SK-N-MC (cell line): ENCODE results near the gene CABP4.

Experiments used
- DNase-seq: peaks from one replicate; pipeline ENCODE4 v3.0.0-alpha.2; 2011; ENCODE audit warnings: low read depth, low spot score
- H3K27ac ChIP-seq: fragments of 200-600 bp; sonication (generic); 2 replicates; pipeline ENCODE4 v1.5.1; 2016; ENCODE audit warnings: mixed run types
- H3K36me3 ChIP-seq: fragments of 200-600 bp; sonication (generic); 2 replicates; pipeline ENCODE4 v1.6.1; 2017; ENCODE audit warnings: antibody characterized with exemption, low read length, mixed read lengths; ENCODE audit not compliant: insufficient read depth
- H3K4me3 ChIP-seq: fragments of 200-600 bp; sonication (generic); 2 replicates; pipeline ENCODE4 v1.5.1; 2016
- H3K9ac ChIP-seq: fragments of 200-600 bp; sonication (generic); 2 replicates; pipeline ENCODE4 v1.8.0; 2017; ENCODE audit warnings: mixed run types, mixed read lengths; ENCODE audit not compliant: insufficient read length
- H3K9me3 ChIP-seq: fragments of 200-600 bp; sonication (generic); 2 replicates; pipeline ENCODE4 v1.6.1; 2017; ENCODE audit warnings: low read depth, mild to moderate bottlenecking, antibody characterized with exemption, low read length, moderate library complexity, mixed read lengths
- EZH2 ChIP-seq: fragments of 200-600 bp; sonication (generic); IDR thresholded peaks from one replicate; pipeline ENCODE4 v1.6.1; 2017; ENCODE audit warnings: antibody characterized with exemption
- FOXP2 ChIP-seq: optimal IDR thresholded peaks from 2 replicates; pipeline ENCODE3; 2011; ENCODE audit warnings: mild to moderate bottlenecking, moderate library complexity; ENCODE audit not compliant: insufficient read depth; ENCODE audit errors: extremely low read length, control extremely low read depth
- POLR2AphosphoS5 ChIP-seq: IDR thresholded peaks from 2 replicates; pipeline ENCODE4 v1.6.1; 2012; ENCODE audit warnings: mild to moderate bottlenecking, low read depth, low read length, borderline replicate concordance

CABP4 gene

GRCh38 chr11:67500831-67501715, 45.9 kb downstream of the CABP4 start:
- no peak for DNase-seq

DNA sequence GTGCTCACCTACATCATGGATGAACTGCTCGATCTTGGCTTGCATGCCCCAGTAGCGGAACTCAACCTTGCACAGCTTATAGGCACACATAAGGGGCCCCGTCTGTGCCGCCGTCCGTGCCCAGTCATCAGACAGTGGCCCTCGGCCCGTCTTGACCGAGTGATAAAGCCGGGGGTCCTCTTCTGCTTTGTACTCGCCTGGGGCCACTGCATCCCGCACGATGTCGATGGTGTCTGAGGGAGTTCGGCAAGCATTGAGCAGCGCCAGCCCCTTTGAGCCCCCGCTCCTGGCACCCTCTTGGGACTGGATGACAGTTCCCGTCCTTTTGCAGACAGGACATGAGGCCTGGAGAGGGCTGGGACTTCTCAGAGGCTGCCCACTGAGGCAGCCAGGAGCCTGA, 46.7 kb downstream of the CABP4 start:
- Histone ChIP-seq H3K9ac (no peak overlapping the region), H3K27ac (no peak overlapping the region), H3K36me3 (no peaks in the 10 kb centered on the region), H3K4me3 (no peak overlapping the region), H3K9me3 (no peaks in the 10 kb centered on the region)
- TF ChIP-seq FOXP2, result no peak
- no peak for TF ChIP-seq POLR2AphosphoS5
- TF ChIP-seq EZH2, result no peak
- no peak for DNase-seq

More at GRCh38 chr11:67500831-67501715, 45.9 kb downstream of the CABP4 start:
- TF ChIP-seq EZH2 (no peak), POLR2AphosphoS5 (no peak), FOXP2 (no peak)
- Histone ChIP-seq H3K9ac (no peak overlapping the region), H3K27ac (no peak overlapping the region), H3K9me3 (no peaks in the 10 kb centered on the region), H3K36me3 (no peaks in the 10 kb centered on the region), H3K4me3 (no peak overlapping the region)

DNA sequence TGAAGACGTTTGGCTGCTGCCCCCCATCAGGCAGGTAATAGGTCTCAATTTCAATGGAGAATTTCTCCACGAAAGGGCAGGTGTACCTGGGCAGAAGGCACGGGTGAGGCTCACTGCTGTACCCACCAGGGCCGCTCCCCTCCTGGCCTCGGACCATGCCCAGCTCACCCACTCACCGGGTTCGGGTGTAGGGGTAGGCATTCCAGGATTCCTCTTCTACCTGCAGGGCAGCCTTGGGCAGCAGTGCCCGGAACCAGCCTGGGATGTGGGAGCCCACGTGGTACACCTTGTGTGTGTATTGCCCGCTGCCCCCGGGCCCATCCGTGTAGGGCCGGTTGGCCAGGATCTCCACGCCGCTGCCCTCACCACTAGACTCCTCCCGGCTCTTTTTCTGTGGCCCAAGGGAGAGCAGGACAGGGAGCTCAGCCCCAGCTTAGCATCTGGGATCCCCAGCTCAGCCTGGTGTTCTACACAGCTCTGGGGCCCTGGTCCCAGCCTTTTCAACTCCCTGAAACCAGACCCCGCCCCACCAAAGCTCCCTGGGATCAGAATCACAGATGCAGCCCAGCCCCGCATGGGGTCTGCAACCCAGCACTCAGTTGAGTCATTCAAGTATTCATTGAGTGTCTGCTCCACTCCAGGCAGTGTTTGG, 47.3 kb downstream of the CABP4 start:
- TF ChIP-seq POLR2AphosphoS5 (no peak), EZH2 (no peak), FOXP2 (no peak)
- Histone ChIP-seq H3K9me3 (no peaks in the 10 kb centered on the region), H3K9ac (no peak overlapping the region), H3K36me3 (no peaks in the 10 kb centered on the region), H3K27ac (no peak overlapping the region), H3K4me3 (no peak overlapping the region)
- DNase-seq, result no peak

- no peak overlapping the region for H3K9ac ChIP-seq
These were observed 48.2 kb downstream of the CABP4 start for GRCh38 chr11:67503119-67504004.

GRCh38 chr11:67504005-67504949, 49.1 kb downstream of the CABP4 start:
- Histone ChIP-seq H3K27ac (no peak overlapping the region), H3K4me3 (peak overlapping the region; percentile 76), H3K9me3 (no peaks in the 10 kb centered on the region), H3K36me3 (no peaks in the 10 kb centered on the region), H3K9ac (no peak overlapping the region)
- TF ChIP-seq FOXP2 (no peak), EZH2 (no peak)
- no peak for DNase-seq

More at GRCh38 chr11:67503119-67504004, 48.2 kb downstream of the CABP4 start:
- H3K27ac ChIP-seq, result no peak overlapping the region
- no peak overlapping the region; the same call in 1 of the 2 replicates for H3K4me3 ChIP-seq
- no peaks in the 10 kb centered on the region for H3K36me3 ChIP-seq
- TF ChIP-seq EZH2 (no peak), FOXP2 (no peak), POLR2AphosphoS5 (no peak)
- no peaks in the 10 kb centered on the region for H3K9me3 ChIP-seq
- DNase-seq, result no peak

GRCh38 chr11:67504950-67505581, 49.9 kb downstream of the CABP4 start, which contains the start of gene PITPNM1:
TSS of gene PITPNM1 (minus strand) at chr11:67505363. CDS start at chr11:67504180, 1,183 bp downstream.
- peak within 1 kb of the TSS; percentile 51 for H3K9ac ChIP-seq
- H3K27ac ChIP-seq, result peak within 1 kb of the TSS; percentile 64
- DNase-seq, result no peak
- H3K9me3 ChIP-seq, result no peaks in the 10 kb centered on the region
- H3K4me3 ChIP-seq, result peak within 1 kb of the TSS; percentile 76
- H3K36me3 ChIP-seq, result no peaks in the 10 kb centered on the region
- TF ChIP-seq FOXP2 (no peak), POLR2AphosphoS5 (0 out of 2 replicates have a peak, but pooled peaks have one; percentile 22)
